Activated naive CD4-positive, alpha-beta T cell treated with anti-CD3 and anti-CD28 coated beads, Interleukin-2, amount 10 ng/mL, durations not matched to agents 7 days and 5 days (primary cell): ENCODE results near the gene SRF.
"Not testable (repeated sequence)": the region's sequence is repeated elsewhere in the genome, so short reads cannot be mapped to it uniquely, and the experiment has no call there.

Source experiments
- CTCF ChIA-PET: fragments of 350-600 bp; sonication (Branson Sonifier 250); formaldehyde crosslinking; loops from one replicate; lab custom pipeline; 2021; ENCODE audit warnings: antibody characterized with exemption; lab: Charles Lee
- DNase-seq: peaks from one replicate; pipeline ENCODE4 v3.0.0-alpha.2; 2020
- H3K27ac Mint-ChIP-seq: one replicate; pipeline ENCODE4 v1.8.0; 2021; ENCODE audit warnings: mild to moderate bottlenecking, moderate library complexity, mixed read lengths
- H3K27me3 Mint-ChIP-seq: one replicate; pipeline ENCODE4 v1.8.0; 2021; ENCODE audit warnings: mild to moderate bottlenecking, mixed read lengths
- H3K36me3 Mint-ChIP-seq: one replicate; pipeline ENCODE4 v1.8.0; 2021; ENCODE audit warnings: mixed read lengths
- H3K4me1 Mint-ChIP-seq: one replicate; pipeline ENCODE4 v1.8.0; 2021; ENCODE audit warnings: mixed read lengths
- H3K4me3 Mint-ChIP-seq: one replicate; pipeline ENCODE4 v1.8.0; 2021; ENCODE audit warnings: mild to moderate bottlenecking, moderate library complexity, mixed read lengths
- H3K9me3 Mint-ChIP-seq: one replicate; pipeline ENCODE4 v1.8.0; 2021; ENCODE audit warnings: mixed read lengths

SRF gene

GRCh38 chr6:43170931-43171706 is at the start of gene SRF:
Gene SRF, plus strand, starts transcription at chr6:43171269. Its CDS starts 388 bp downstream, at chr6:43171657.
- no peaks in the 10 kb centered on the region for H3K9me3 Mint-ChIP-seq
- H3K4me1 Mint-ChIP-seq, result peaks cover 47% of the 10 kb centered on the region
- CTCF ChIA-PET, result interaction anchor here (0.8 to 1.0 kb wide), 2 partner anchors 27 to 53 kb away, joined by 3 to 4 read pairs; no protein-coding TSS in a partner anchor
- H3K27me3 Mint-ChIP-seq, result peaks cover 20% of the 10 kb centered on the region
- peak within 1 kb of the TSS; percentile 89 for H3K27ac Mint-ChIP-seq
- peaks cover 27% of the 10 kb centered on the region for H3K36me3 Mint-ChIP-seq
- peak; percentile 100 for DNase-seq
- H3K4me3 Mint-ChIP-seq, result peak within 1 kb of the TSS; percentile 92

GRCh38 chr6:43122146-43122545 is 48.9 kb upstream of the SRF start:
- Mint-ChIP-seq H3K9me3 (no peaks in the 10 kb centered on the region), H3K4me3 (no peak overlapping the region), H3K27me3 (peaks cover 18% of the 10 kb centered on the region), H3K4me1 (no peaks in the 10 kb centered on the region), H3K36me3 (no peaks in the 10 kb centered on the region), H3K27ac (no peak overlapping the region)
- CTCF ChIA-PET, result no interaction called here
- DNase-seq, result no peak

- H3K4me3 Mint-ChIP-seq, result no peak overlapping the region
- CTCF ChIA-PET, result no interaction called here
- H3K9me3 Mint-ChIP-seq, result no peaks in the 10 kb centered on the region
- DNase-seq, result no peak
- H3K27ac Mint-ChIP-seq, result no peak overlapping the region
- peaks cover 15% of the 10 kb centered on the region for H3K27me3 Mint-ChIP-seq
- no peaks in the 10 kb centered on the region for H3K4me1 Mint-ChIP-seq
- no peaks in the 10 kb centered on the region for H3K36me3 Mint-ChIP-seq
Measured at GRCh38 chr6:43123461-43124314, 47.4 kb upstream of the SRF start.

GRCh38 chr6:43124481-43124880 is 46.6 kb upstream of the SRF start:
- Mint-ChIP-seq H3K9me3 (no peaks in the 10 kb centered on the region), H3K27ac (no peak overlapping the region), H3K36me3 (no peaks in the 10 kb centered on the region), H3K4me3 (no peak overlapping the region), H3K4me1 (no peaks in the 10 kb centered on the region), H3K27me3 (peaks cover 15% of the 10 kb centered on the region)
- DNase-seq, result no peak
- CTCF ChIA-PET, result no interaction called here

- CTCF ChIA-PET, result interaction anchor here (0.5 to 1.0 kb wide), 2 partner anchors 19 to 384 kb away, joined by 3 read pairs; no protein-coding TSS in a partner anchor
- no peak overlapping the region for H3K4me3 Mint-ChIP-seq
- H3K9me3 Mint-ChIP-seq, result no peaks in the 10 kb centered on the region
- no peak for DNase-seq
- no peaks in the 10 kb centered on the region for H3K4me1 Mint-ChIP-seq
- H3K27me3 Mint-ChIP-seq, result peaks cover 15% of the 10 kb centered on the region
- no peaks in the 10 kb centered on the region for H3K36me3 Mint-ChIP-seq
- no peak overlapping the region for H3K27ac Mint-ChIP-seq
Measured at GRCh38 chr6:43125119-43125518, 46.0 kb upstream of the SRF start.

- no peaks in the 10 kb centered on the region for H3K36me3 Mint-ChIP-seq
- H3K9me3 Mint-ChIP-seq, result no peaks in the 10 kb centered on the region
- no peak for DNase-seq
- H3K27ac Mint-ChIP-seq, result no peak overlapping the region
- H3K4me1 Mint-ChIP-seq, result no peaks in the 10 kb centered on the region
- H3K27me3 Mint-ChIP-seq, result peaks cover 15% of the 10 kb centered on the region
- H3K4me3 Mint-ChIP-seq, result no peak overlapping the region
- CTCF ChIA-PET, result interaction anchor here (0.5 to 1.2 kb wide), 3 partner anchors 18 to 384 kb away, joined by 3 read pairs; no protein-coding TSS in a partner anchor
Measured at GRCh38 chr6:43125555-43125954, 45.5 kb upstream of the SRF start.

GRCh38 chr6:43127180-43127579 is 43.9 kb upstream of the SRF start:
- Mint-ChIP-seq H3K4me1 (no peaks in the 10 kb centered on the region), H3K27ac (no peak overlapping the region), H3K9me3 (no peaks in the 10 kb centered on the region), H3K36me3 (no peaks in the 10 kb centered on the region), H3K4me3 (no peak overlapping the region), H3K27me3 (peaks cover 6% of the 10 kb centered on the region)
- CTCF ChIA-PET, result no interaction called here
- DNase-seq, result no peak

- H3K4me1 Mint-ChIP-seq, result no peaks in the 10 kb centered on the region
- H3K27ac Mint-ChIP-seq, result no peak overlapping the region
- H3K27me3 Mint-ChIP-seq, result peaks cover 6% of the 10 kb centered on the region
- CTCF ChIA-PET, result no interaction called here
- DNase-seq, result no peak
- no peaks in the 10 kb centered on the region for H3K36me3 Mint-ChIP-seq
- no peaks in the 10 kb centered on the region for H3K9me3 Mint-ChIP-seq
- no peak overlapping the region for H3K4me3 Mint-ChIP-seq
Measured at GRCh38 chr6:43127877-43128276, 43.2 kb upstream of the SRF start.

- Mint-ChIP-seq H3K36me3 (no peaks in the 10 kb centered on the region), H3K4me3 (no peak overlapping the region), H3K9me3 (no peaks in the 10 kb centered on the region), H3K4me1 (no peaks in the 10 kb centered on the region), H3K27me3 (peaks cover 6% of the 10 kb centered on the region), H3K27ac (no peak overlapping the region)
- CTCF ChIA-PET, result interaction anchor here (0.6 kb wide), 1 partner anchor 45 kb away, joined by 3 read pairs; no protein-coding TSS in a partner anchor
- DNase-seq, result no peak
Measured at GRCh38 chr6:43128926-43129325, 42.1 kb upstream of the SRF start.

GRCh38 chr6:43129434-43130194 is 41.5 kb upstream of the SRF start:
- H3K4me3 Mint-ChIP-seq, result no peak overlapping the region
- DNase-seq, result peak; percentile 35

GRCh38 chr6:43130429-43130828 is 40.6 kb upstream of the SRF start:
- H3K27ac Mint-ChIP-seq, result no peak overlapping the region
- no peaks in the 10 kb centered on the region for H3K9me3 Mint-ChIP-seq
- no peak for DNase-seq
- H3K36me3 Mint-ChIP-seq, result no peaks in the 10 kb centered on the region
- H3K4me1 Mint-ChIP-seq, result no peaks in the 10 kb centered on the region
- CTCF ChIA-PET, result interaction anchor here (0.5 to 1.0 kb wide), 4 partner anchors 13 to 194 kb away, joined by 3 to 4 read pairs (median 3); partner anchors contain the start of gene PTK7
- H3K27me3 Mint-ChIP-seq, result peaks cover under 1% of the 10 kb centered on the region
- no peak overlapping the region for H3K4me3 Mint-ChIP-seq

More at GRCh38 chr6:43129434-43130194, 41.5 kb upstream of the SRF start:
- Mint-ChIP-seq H3K27me3 (peaks cover 6% of the 10 kb centered on the region), H3K27ac (no peak overlapping the region), H3K4me1 (no peaks in the 10 kb centered on the region), H3K9me3 (no peaks in the 10 kb centered on the region), H3K36me3 (no peaks in the 10 kb centered on the region)
- CTCF ChIA-PET, result interaction anchor here (0.5 to 1.0 kb wide), 4 partner anchors 13 to 193 kb away, joined by 3 to 4 read pairs (median 3); partner anchors contain the start of gene PTK7

- not testable (repeated sequence) for H3K36me3 Mint-ChIP-seq, H3K9me3 Mint-ChIP-seq, H3K27me3 Mint-ChIP-seq, H3K4me3 Mint-ChIP-seq, H3K27ac Mint-ChIP-seq, DNase-seq, H3K4me1 Mint-ChIP-seq
- CTCF ChIA-PET, result interaction anchor here (1.0 kb wide), 1 partner anchor 12 kb away, joined by 3 read pairs; no protein-coding TSS in a partner anchor
Measured at GRCh38 chr6:43131379-43131778, 39.7 kb upstream of the SRF start.

- no peak overlapping the region for H3K4me3 Mint-ChIP-seq
- no peak for DNase-seq
- CTCF ChIA-PET, result no interaction called here
- no peaks in the 10 kb centered on the region for H3K9me3 Mint-ChIP-seq
- H3K27me3 Mint-ChIP-seq, result peaks cover 6% of the 10 kb centered on the region
- H3K36me3 Mint-ChIP-seq, result no peaks in the 10 kb centered on the region
- H3K4me1 Mint-ChIP-seq, result peaks cover 11% of the 10 kb centered on the region
- no peak overlapping the region for H3K27ac Mint-ChIP-seq
Measured at GRCh38 chr6:43138267-43138666, 32.8 kb upstream of the SRF start.
